Measurements from ENCODE around the gene COG2.
"Not testable (repeated sequence)": the region's sequence is repeated elsewhere in the genome, so short reads cannot be mapped to it uniquely, and the experiment has no call there.

COG2 gene

GRCh38 chr1:230627767-230628166 is 14.5 kb upstream of the COG2 start:
- DNase-seq (ENCODE audit: low read depth) = no peak

GRCh38 chr1:230629511-230629910 is 12.8 kb upstream of the COG2 start:
- DNase-seq (ENCODE audit: low read depth) = no peak

GRCh38 chr1:230631477-230631876 is 10.8 kb upstream of the COG2 start:
- DNase-seq (ENCODE audit: low read depth) = no peak

- no peak for DNase-seq (ENCODE audit: low read depth)
Observed at GRCh38 chr1:230632273-230632873, 9.9 kb upstream of the COG2 start.

- no peak for DNase-seq (ENCODE audit: low read depth)
Observed at GRCh38 chr1:230633469-230633868, 8.8 kb upstream of the COG2 start.

- no peak for DNase-seq (ENCODE audit: low read depth)
Observed at GRCh38 chr1:230634384-230634783, 7.9 kb upstream of the COG2 start.

- no peak for DNase-seq (ENCODE audit: low read depth)
Observed at GRCh38 chr1:230636575-230637148, 5.6 kb upstream of the COG2 start.

- no peak for DNase-seq (ENCODE audit: low read depth)
Observed at GRCh38 chr1:230639714-230640209, 2.5 kb upstream of the COG2 start.

GRCh38 chr1:230641346-230641745 is 935 bp upstream of the COG2 start:
- no peak for DNase-seq (ENCODE audit: low read depth)

- DNase-seq (ENCODE audit: low read depth) = no peak
Observed at GRCh38 chr1:230641900-230642262, 400 bp upstream of the COG2 start.

- no peak for DNase-seq (ENCODE audit: low read depth)
Observed at GRCh38 chr1:230643908-230644307, 1.6 kb downstream of the COG2 start.

GRCh38 chr1:230646710-230647302 is 4.5 kb downstream of the COG2 start:
- DNase-seq (ENCODE audit: low read depth) = no peak

- no peak for DNase-seq (ENCODE audit: low read depth)
Observed at GRCh38 chr1:230647321-230647720, 5.0 kb downstream of the COG2 start.

- DNase-seq (ENCODE audit: low read depth) = no peak
Observed at GRCh38 chr1:230648114-230648513, 5.8 kb downstream of the COG2 start.

- DNase-seq (ENCODE audit: low read depth) = no peak
Observed at GRCh38 chr1:230650300-230650699, 8.0 kb downstream of the COG2 start.

- no peak for DNase-seq (ENCODE audit: low read depth)
Observed at GRCh38 chr1:230651235-230651634, 9.0 kb downstream of the COG2 start.

- not testable (repeated sequence) for DNase-seq (ENCODE audit: low read depth)
Observed at GRCh38 chr1:230656719-230657118, 14.4 kb downstream of the COG2 start.

GRCh38 chr1:230658103-230658502 is 15.8 kb downstream of the COG2 start:
- DNase-seq (ENCODE audit: low read depth) = not testable (repeated sequence)

GRCh38 chr1:230658691-230659090 is 16.4 kb downstream of the COG2 start:
- no peak for DNase-seq (ENCODE audit: low read depth)

- no peak for DNase-seq (ENCODE audit: low read depth)
Observed at GRCh38 chr1:230661976-230662375, 19.7 kb downstream of the COG2 start.

- no peak for DNase-seq (ENCODE audit: low read depth)
Observed at GRCh38 chr1:230668227-230668626, 25.9 kb downstream of the COG2 start.

GRCh38 chr1:230669543-230669942 is 27.3 kb downstream of the COG2 start:
- DNase-seq (ENCODE audit: low read depth) = no peak

GRCh38 chr1:230674581-230674980 is 32.3 kb downstream of the COG2 start:
- DNase-seq (ENCODE audit: low read depth) = no peak

- no peak for DNase-seq (ENCODE audit: low read depth)
Observed at GRCh38 chr1:230677200-230677599, 34.9 kb downstream of the COG2 start.

All from stimulated activated CD4-positive, alpha-beta T cell treated with anti-CD3 and anti-CD28 coated beads, Interleukin-2, amount 100 ng/mL, for 4 hours (primary cell).